Hematopoietic multipotent progenitor cell treated with erythropoietin and hydrocortisone succinate and interleukin-3 and kit ligand, for 6 days (in vitro differentiated cells): ENCODE measurements around the gene RNPS1.
"Not testable (repeated sequence)": the region's sequence is repeated elsewhere in the genome, so short reads cannot be mapped to it uniquely, and the experiment has no call there.

Source experiments
- DNase-seq: peaks from one replicate; pipeline ENCODE4 v3.0.0-alpha.2; 2015

The RNPS1 gene

GRCh38 chr16:2282262-2282661 is 14.3 kb upstream of the RNPS1 start:
- DNase-seq: no peak

- no peak for DNase-seq
These were observed 13.1 kb upstream of the RNPS1 start for GRCh38 chr16:2280981-2281542.

GRCh38 chr16:2280461-2280860 is 12.5 kb upstream of the RNPS1 start:
- DNase-seq: no peak

GRCh38 chr16:2278956-2279800 is 11.3 kb upstream of the RNPS1 start:
- no peak for DNase-seq

- no peak for DNase-seq
These were observed 10.3 kb upstream of the RNPS1 start for GRCh38 chr16:2278272-2278608.

GRCh38 chr16:2277466-2278271 is 9.7 kb upstream of the RNPS1 start:
- no peak for DNase-seq

- DNase-seq: no peak
These were observed 8.7 kb upstream of the RNPS1 start for GRCh38 chr16:2276368-2277195.

GRCh38 chr16:2275476-2276367 is 7.8 kb upstream of the RNPS1 start:
- DNase-seq: no peak

- no peak for DNase-seq
These were observed 6.0 kb upstream of the RNPS1 start for GRCh38 chr16:2273931-2274330.

GRCh38 chr16:2273484-2273883 is 5.6 kb upstream of the RNPS1 start:
- no peak for DNase-seq

- DNase-seq: no peak
These were observed 4.0 kb upstream of the RNPS1 start for GRCh38 chr16:2271848-2272461.

- no peak for DNase-seq
These were observed 2.9 kb upstream of the RNPS1 start for GRCh38 chr16:2270588-2271470.

- DNase-seq: no peak
These were observed 2.1 kb upstream of the RNPS1 start for GRCh38 chr16:2270070-2270462.

GRCh38 chr16:2267505-2267912 is 417 bp downstream of the RNPS1 start:
- DNase-seq: not testable (repeated sequence)

GRCh38 chr16:2266887-2267286 is 1.0 kb downstream of the RNPS1 start:
- DNase-seq: peak; percentile 41

GRCh38 chr16:2263026-2263425 is 4.9 kb downstream of the RNPS1 start:
- DNase-seq: not testable (repeated sequence)

- DNase-seq: no peak
These were observed 7.7 kb downstream of the RNPS1 start for GRCh38 chr16:2260250-2260649.

- DNase-seq: not testable (repeated sequence)
These were observed 9.4 kb downstream of the RNPS1 start for GRCh38 chr16:2258530-2258929.

GRCh38 chr16:2257726-2258125 is 10.2 kb downstream of the RNPS1 start:
- DNase-seq: no peak

GRCh38 chr16:2256531-2257140 is 11.3 kb downstream of the RNPS1 start:
- DNase-seq: no peak
